GM19025 (cell line): Measurements from ENCODE around the gene UGT2B7.
"Not testable (repeated sequence)": the region's sequence is repeated elsewhere in the genome, so short reads cannot be mapped to it uniquely, and the experiment has no call there.

ENCODE experiments used
- ATAC-seq: cut with Tn5 transposase; IDR thresholded peaks from one replicate; pipeline ENCODE4 v1.9.1; 2021; ENCODE audit warnings: mild to moderate bottlenecking, low read depth, moderate library complexity; ENCODE audit not compliant: unreplicated experiment

Gene UGT2B7

DNA sequence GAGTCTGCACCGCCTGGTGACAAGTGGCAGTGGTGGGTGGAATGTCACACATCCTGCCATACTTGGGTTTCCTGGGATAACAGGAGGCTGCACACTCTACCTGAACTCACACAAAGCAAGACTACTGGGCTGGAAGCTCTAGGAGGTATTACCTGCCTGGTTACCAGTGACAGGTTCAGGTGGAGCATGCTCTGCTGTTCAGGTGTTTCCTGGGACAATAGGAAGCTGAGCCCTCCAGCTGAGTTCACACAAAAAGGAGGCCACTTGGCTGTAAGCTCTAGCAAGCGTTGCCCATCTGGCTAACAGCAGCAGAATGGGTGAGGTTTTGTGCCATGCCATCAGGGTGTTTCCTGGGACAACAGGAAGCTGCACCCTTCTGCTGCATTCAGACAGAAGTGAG, 17.4 kb upstream of the UGT2B7 start:
- no peak for ATAC-seq

DNA sequence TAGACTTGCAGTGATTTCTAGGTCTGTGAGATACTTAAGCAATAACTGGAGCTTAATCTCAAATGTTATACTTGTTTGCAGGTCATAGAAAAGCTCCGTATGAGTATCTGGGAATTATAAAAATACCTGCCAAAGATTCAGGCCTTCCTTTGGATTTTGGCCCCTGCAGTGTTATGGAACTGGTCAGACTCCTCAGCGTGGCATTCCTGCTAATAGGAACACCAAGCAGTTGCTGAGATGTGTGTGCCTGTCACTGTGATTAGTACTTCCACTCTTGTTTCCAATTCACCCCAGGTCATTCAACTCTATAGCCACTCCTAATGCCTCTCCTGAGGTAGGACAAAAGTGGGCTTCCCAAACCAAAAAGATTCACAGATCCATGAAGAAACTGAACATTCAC, 7.8 kb upstream of the UGT2B7 start:
- ATAC-seq = no peak

DNA sequence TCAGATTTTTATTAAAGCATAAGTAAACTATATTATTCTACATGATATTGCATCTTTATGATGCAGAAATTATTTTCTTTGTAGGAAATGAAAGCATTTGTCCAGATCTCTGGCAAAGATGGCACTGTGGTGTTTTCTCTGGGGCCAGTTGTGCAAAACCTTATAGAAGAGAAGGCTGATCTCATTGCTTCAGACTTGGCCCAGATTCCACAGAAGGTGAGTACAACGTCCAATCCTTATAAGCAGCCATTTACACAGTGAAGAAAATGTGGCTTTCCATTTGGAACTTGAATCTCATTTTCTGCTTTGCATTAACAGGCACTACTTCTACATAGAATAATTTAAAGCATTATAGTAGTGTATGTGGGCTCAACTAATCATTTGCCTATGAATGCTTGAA, 6.9 kb upstream of the UGT2B7 start:
- no peak for ATAC-seq

DNA sequence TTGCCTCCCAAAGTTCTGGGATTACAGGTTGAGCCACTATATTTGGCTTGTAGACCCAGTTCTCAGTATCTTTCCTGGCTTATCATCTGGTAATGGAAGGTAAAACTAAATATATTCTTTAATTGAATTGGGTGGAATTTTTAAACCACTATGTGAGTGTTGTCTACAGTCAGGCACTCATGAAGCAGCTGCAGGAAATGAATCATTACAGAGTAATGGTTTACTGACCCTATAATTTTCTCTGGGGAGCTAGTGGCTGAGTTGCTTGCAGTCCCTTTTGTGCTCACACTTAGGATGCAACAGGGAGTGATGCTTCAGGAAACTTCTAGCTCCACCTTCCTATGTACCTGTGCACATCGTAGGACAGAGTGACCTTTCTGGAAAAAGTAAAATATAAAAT, 4.1 kb upstream of the UGT2B7 start:
- no peak for ATAC-seq

DNA sequence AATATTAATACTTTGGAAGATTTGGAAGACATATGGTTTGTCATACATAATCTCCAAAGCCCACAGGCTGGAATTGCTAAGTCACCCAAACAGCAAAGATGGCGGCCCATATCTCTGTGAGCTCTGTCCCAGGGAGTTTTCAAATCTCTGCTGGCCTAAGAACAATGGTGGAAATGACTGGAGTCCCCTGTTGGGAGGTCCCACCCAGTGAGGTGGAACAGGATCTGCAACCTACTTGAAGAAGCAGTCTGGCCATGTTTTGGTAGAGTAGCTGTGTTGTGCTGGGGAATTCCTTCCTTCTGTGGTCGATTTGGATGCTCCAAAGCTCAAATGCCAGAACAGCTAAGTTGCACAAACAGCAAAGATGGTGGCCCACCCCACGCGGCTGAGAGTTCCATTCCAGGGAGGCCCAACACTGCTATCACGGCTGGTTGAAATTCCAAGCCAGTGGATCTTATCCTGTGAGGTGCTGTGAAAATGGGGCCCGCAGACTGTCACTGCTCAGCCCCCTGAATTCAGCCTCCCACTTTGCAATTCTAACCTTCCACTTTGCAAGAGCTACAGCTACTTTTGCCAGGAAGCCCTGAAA, 3.2 kb upstream of the UGT2B7 start:
- ATAC-seq = no peak

DNA sequence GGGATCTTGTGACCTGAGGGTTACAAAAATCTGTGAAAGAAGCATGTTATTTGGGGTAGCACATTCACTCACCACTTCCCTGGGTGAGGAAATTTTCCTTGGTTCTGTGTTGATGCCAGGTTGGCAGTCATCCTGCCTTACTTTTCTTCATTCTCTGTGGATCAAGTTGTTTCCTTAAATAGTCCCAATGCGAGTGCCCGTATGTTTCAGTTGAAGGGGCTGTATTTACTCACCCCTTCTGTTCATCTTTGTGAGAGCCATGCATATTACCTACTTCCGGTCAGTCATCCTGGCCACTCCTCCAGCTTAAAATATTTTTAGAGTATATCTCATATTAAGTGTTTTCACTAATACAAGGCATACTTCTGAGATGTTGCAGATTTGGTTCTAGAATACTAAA, 2.6 kb upstream of the UGT2B7 start:
- ATAC-seq = no peak

DNA sequence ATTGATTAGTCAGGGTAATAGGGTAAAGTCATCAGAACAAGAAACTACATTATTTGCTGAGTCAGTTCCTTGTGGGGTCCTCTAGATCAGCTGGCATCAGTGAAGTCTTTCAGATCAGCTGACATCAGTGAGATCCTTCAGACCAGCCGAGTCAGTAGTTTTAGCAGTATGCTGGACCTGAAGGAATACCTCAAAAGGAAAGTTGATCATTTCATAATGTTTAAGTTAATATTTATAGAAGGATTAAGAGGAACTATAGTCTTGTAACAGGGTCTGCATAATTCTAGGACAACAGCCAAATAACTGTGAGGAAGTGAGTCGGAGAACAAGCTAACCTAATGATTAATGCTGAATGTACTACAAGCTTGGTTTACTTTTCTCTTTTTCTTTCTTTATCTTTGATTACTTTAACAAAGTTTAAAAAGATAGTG, 958 bp upstream of the UGT2B7 start:
- no peak for ATAC-seq

DNA sequence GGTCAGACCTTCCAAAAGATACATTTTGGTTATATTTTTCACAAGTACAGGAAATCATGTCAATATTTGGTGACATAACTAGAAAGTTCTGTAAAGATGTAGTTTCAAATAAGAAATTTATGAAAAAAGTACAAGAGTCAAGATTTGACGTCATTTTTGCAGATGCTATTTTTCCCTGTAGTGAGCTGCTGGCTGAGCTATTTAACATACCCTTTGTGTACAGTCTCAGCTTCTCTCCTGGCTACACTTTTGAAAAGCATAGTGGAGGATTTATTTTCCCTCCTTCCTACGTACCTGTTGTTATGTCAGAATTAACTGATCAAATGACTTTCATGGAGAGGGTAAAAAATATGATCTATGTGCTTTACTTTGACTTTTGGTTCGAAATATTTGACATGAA, 536 bp downstream of the UGT2B7 start:
- no peak for ATAC-seq

DNA sequence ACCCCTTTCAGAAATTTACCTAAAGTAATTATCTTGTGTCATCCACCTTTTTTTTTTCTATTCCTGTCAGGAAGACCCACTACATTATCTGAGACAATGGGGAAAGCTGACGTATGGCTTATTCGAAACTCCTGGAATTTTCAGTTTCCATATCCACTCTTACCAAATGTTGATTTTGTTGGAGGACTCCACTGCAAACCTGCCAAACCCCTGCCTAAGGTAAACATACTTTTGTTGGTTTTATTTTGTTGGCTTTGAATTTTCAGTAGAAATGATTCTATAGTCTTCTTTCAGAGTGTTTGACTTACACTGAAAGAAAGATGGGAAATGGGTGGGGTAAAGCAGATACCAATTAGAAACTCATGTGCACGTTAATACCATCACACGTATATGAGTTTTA, 2.2 kb downstream of the UGT2B7 start:
- ATAC-seq = no peak

DNA sequence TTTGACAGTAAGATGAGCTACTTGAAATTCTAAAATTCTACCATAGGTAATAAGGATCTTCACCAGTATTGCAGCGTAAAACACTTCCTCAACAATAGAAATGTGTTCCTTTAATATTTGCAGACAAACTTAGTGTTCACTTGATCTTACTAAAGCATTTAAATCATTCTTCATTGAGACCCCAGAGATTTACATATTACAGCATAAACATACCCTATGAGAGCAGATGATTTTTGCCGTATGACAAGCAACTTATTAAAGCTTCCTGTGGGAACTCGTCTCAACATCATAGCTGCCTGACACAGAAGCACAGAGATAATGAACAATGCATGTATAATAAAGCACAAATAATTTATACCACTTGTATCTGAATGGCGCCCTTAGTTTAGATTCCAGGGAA, 3.6 kb downstream of the UGT2B7 start:
- no peak for ATAC-seq

DNA sequence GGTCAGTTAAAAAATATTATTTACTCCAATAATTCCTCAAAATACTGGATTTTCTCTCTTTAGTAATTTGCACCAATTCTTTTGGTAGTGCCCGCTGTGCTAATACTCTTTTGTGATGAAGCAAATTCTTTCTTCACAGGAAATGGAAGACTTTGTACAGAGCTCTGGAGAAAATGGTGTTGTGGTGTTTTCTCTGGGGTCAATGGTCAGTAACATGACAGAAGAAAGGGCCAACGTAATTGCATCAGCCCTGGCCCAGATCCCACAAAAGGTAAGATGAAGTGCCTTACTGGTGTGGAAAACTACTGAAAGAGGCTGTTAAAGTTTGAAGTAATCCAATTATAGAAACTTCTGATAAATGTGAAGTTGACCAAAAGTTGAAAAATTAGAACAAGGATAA, 6.4 kb downstream of the UGT2B7 start:
- not testable (repeated sequence) for ATAC-seq

DNA sequence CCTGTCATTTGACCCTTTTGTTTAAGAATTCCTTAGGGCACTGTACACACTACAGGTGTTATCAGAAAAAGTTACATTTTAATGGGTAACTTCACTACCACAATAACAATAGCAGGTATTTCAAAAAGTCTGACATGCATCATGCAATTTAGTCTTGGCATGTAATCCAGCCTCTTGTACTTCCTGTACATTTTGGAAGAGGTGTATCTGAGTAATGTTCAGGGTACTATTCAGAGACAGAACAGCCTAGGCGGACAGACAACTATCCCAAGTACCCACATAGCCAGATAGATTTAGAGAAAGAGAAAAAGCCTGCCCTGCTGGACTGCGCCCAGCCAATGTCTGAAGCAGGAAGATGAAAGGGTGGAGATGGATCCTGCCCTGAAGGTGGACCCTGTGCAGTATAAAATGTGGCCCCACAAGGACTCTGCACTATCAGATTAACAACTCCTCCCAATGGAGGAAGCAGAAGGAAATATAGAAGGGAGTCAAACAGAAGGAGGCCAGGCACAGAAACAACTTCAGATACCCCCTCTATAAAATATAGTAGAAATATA, 8.5 kb downstream of the UGT2B7 start:
- ATAC-seq = no peak

DNA sequence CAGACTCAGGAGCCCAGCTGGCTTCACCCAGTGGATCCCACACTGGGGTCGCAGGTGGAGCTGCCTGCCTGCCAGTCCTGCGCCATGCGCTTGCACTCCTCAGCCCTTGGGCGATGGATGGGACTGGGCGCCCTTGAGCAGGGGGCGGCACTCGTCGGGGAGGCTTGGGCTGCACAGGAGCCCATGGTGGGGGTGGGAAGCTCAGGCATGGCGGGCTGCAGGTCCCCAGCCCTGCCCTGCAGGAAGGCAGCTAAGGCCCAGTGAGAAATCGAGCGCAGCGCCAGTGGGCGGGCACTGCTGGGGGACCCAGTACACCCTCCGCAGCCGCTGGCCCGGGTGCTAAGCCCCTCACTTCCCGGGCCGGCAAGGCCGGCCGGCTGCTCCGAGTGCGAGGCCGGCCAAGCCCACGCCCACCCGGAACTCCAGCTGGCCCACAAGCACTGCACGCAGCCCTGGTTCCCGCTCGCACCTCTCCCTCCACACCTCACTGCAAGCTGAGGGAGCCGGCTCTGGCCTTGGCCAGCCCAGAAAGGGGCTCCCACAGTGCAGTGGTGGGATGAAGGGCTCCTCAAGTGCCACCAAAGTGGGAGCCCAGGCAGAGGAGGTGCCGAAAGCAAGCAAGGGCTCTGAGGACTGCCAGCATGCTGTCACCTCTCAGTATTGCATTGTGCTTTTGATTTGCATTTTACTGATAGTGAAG, 19.0 kb downstream of the UGT2B7 start:
- not testable (repeated sequence) for ATAC-seq

DNA sequence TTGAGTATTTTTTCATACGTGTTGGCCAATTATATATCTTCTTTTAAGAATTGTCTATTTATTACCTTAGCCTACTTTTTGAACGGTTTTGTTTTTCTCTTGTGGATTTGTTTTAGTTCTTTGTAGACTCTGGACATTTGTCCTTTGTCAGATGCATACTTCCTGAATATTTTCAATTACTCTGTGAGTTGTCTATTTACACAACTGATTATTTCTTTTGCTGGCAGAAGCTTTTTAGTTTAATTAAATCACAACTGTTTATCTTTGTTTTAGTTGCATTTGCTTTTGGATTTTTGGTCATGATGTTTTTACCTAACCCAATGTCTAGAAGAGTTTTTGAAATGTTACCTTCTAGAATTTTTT, 19.6 kb downstream of the UGT2B7 start:
- no peak for ATAC-seq

DNA sequence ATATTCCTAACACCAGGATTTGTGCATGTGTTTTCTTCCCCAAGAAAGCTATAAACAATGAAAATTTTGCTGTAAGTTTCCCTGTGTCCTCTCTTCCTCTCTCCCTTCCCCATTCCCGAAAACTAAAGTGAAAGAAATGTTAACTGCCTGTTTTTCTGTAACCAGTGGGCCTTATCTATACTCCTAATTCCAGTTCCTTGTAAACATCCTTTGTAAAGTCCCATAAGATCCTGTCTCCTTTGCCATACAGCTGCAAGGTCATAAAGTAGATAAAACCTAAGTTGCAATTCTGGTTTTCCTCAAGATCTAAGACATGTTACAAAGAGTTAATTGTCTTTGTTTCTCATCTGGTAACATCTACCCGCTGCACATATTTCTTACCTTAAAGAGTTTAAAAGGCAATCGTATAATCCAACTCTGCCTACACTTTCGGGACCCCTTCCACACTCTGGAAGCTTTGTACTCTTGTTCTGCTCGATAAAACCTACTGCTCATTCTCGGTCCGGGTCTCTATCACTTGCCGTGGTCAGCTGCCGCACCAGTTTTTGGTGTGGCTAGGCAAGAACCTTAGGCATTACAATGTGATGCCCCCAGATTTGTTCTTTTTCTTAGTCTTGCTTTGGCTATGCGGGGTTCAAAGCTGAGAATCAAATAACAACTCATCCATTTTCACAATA, 20.5 kb downstream of the UGT2B7 start:
- no peak for ATAC-seq

DNA sequence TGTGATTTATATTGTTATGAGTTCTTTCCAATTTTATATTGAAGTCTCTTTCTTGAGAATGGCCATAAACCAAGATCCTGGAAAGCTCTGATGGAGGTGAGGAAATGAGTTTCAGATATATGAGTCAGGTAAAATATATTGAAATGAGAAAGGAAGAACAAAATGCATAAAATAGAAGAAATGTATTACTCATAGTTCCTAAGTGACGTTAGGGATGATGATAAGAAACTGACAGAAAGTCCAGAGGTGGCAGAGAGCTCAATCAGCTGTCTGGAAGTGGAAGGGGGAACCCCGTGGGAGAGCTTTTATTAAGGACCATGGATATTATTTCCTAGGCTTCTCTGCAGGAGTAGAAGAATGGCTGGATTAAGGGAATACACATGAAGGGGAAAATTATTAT, 24.6 kb downstream of the UGT2B7 start:
- ATAC-seq = no peak

DNA sequence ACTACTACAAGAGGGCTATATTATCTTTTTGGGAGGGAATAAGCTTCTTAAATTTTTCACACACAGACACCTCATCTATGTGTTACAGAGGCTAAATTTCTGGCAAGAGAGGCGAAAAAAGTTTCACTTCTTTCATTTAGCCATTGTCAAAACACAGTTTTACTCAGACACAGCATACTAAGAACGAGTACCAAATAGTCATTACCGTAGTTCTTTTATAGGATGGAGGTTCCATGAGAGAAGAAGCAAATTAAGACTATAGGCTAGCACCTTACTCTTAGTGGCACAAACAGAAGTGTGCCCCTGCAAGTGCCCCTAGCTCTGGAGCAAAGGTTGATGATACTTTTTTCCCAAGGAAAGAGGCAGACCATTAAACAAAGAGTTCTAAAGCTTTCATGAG, 26.2 kb downstream of the UGT2B7 start:
- ATAC-seq = no peak

DNA sequence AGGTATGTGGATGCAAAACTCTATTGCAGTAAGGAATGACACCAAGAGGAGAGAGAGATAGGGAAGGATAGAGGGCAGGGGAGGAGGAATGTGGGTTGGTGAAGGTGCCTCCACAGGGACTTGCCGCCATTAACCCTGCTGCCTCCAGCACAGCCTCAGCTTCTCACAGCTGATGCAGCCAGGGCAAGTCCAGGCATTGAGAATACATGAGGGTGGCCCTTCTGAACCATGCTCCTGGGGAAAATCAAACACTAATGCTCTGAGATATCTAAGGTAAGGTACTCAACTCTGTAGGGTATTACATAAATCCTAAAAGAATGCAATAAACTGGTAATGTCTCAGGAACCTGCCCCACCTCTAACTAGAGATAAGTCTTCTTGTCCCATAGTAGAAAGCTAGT, 28.7 kb downstream of the UGT2B7 start:
- ATAC-seq = no peak

DNA sequence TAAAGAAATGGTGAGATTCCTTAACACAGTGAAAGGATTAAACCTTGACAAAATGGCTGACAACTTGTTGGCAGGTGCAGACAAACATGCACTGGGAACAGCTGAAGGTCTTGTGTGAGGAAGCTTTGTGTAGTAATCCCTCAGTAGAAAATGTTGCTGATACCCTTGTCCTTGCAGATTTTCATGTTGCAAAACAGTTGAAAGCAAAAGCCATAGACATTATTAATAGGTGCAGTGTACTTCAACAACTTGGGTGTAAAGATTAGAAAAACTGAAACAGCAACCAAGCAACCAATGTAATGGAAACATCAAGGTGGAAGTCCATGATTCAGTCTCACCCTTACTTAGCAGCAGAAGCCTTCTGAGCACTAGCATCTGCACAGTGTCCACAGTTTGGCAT, 29.8 kb downstream of the UGT2B7 start:
- ATAC-seq = no peak

DNA sequence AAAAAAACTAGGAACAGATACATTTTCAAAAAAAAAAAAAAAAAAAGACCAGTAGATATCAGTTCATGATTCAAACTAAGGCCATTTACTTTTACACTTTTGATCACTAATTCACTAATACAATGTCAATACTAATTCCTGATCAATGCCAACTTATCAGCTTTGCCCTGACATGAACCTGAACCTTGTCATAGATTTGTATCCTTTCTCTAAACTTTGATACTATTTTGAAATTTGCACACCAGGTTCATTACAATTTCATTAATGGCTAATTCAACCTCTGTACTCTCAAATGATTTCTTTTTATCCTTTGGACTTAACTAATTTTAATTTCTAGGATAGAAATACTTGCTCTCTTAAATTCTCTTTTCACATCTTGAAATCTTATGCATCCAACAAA, 37.7 kb downstream of the UGT2B7 start:
- ATAC-seq = no peak

DNA sequence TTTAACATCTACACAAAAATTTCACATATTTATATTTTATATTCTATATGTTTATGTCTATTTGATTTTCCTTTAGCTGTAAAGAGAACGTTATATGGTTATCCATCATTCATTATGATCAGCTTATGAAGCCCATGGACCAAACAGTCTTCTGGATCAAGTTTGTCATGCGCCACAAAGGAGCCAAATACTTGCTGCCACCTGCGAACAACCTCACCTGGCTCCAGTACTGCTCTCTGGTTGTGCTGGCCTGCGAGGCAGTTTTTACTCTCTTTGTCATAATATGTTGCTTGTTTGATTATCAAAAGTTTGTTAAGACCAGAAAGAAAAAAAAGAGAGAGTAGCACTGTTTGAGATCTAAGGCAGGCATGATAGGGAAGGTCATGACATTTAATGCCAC, 38.2 kb downstream of the UGT2B7 start:
- ATAC-seq = no peak

DNA sequence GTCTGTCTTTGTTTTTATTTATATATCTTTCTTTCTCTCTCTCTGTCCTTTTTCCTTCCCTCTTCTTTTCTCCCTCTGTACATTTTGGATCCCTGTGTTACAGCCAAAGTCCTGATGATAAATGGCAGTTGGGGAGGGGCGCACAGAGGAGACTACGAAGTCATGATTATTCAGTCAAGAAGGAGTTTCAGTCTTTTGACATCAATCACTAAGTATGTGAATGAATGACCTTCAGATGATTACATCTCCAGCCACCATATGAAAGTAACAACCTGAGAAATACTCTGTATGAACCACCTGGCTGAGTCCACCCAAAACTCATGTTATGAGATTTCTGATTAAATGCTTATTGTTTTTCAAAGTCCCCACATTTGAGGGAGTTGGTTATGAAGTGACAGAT, 45.0 kb downstream of the UGT2B7 start:
- ATAC-seq = no peak
